NB4 (cell line): ENCODE results near the gene GHDC.

Source experiments
- DNase-seq: peaks from one replicate; pipeline ENCODE4 v3.0.0; 2010; ENCODE audit warnings: low read depth
- H3K4me3 ChIP-seq: one replicate; pipeline ENCODE4 v1.5.1; 2011; ENCODE audit warnings: mild to moderate bottlenecking, low read depth, low read length, moderate library complexity
- CTCF ChIP-seq: IDR thresholded peaks from one replicate; pipeline ENCODE4 v1.5.1; 2012; ENCODE audit warnings: low read depth, low read length
- MYC ChIP-seq: IDR thresholded peaks from 2 replicates; pipeline ENCODE4 v1.6.1; 2011; ENCODE audit warnings: low read depth, low read length
- POLR2A ChIP-seq: IDR thresholded peaks from 2 replicates; pipeline ENCODE4 v1.6.1; 2011; ENCODE audit warnings: mild to moderate bottlenecking; ENCODE audit not compliant: insufficient read length; ENCODE audit errors: extremely low read depth
- TF ChIP-seq, protein P1 (sequence below): IDR thresholded peaks from 2 replicates; pipeline ENCODE4 v1.6.1; 2011; ENCODE audit warnings: low read depth, low read length

Gene GHDC

GRCh38 chr17:42180922-42181850 lies 13.1 kb downstream of the GHDC start, which contains the start of gene KCNH4:
Gene KCNH4 (minus strand): TSS chr17:42181142. CDS start chr17:42180945, 197 bp downstream.
- no peak within 1 kb of the TSS for H3K4me3 ChIP-seq
- TF ChIP-seq, protein P1, sequence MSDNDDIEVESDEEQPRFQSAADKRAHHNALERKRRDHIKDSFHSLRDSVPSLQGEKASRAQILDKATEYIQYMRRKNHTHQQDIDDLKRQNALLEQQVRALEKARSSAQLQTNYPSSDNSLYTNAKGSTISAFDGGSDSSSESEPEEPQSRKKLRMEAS: no peak
- peak; percentile 15 for TF ChIP-seq CTCF
- DNase-seq: peak; percentile 59

DNA sequence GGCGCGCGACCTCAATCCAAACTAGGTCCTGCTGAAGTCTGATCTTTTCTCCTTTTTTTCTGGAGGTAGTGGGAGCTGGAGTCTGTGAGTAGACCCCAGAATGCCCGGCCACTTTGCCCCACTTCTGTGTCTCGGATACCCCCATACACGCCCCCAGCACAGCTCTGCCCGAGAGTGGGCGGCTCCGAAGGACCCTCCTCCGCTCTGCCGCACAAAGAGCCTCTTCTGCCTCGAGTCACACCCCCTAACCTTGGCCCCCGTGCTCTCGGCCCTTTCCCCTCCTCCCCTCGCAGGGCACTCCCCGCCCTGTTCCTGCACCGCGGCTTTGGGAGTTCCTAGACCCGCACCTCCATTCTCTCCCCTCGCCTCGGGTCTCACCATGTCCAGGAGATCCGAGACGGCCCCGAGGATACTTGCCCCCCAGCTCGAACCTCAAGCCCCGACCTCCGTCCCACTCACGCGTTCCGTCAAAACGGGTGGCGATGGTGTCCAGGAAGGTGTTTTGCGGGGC lies 13.8 kb downstream of the GHDC start:
- no peak overlapping the region for H3K4me3 ChIP-seq
- TF ChIP-seq, protein P1: no peak
- no peak for DNase-seq

- no peak for TF ChIP-seq MYC
- no peak for TF ChIP-seq POLR2A
- TF ChIP-seq, protein P1: no peak
- no peak for TF ChIP-seq CTCF
- peak; percentile 34 for DNase-seq
Measured at GRCh38 chr17:42179911-42180410, 14.3 kb downstream of the GHDC start.

DNA sequence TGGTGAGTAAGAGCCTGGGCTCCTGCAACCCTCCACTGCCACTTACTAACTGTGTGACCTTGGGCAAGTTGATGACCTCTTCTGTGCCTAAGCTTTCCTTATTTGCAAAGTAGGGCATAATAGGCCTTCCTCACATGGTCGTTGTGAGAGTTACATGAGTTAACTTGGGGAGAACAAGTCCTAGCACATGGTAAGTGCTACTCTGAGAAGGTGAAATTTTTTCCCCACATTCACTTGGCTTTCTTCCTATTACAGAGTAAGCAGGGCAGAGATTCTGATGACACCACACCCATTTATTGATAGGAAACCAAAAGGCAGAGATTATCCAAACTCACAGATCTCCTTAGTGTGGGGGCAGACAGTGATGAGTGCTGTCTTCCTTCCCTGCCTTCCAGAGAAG lies 15.0 kb downstream of the GHDC start:
- TF ChIP-seq CTCF: no peak
- no peak for TF ChIP-seq POLR2A
- TF ChIP-seq, protein P1: no peak
- no peak for TF ChIP-seq MYC
- no peak for DNase-seq
- no peak overlapping the region for H3K4me3 ChIP-seq

More at GRCh38 chr17:42179911-42180410, 14.3 kb downstream of the GHDC start:
- no peak overlapping the region for H3K4me3 ChIP-seq

DNA sequence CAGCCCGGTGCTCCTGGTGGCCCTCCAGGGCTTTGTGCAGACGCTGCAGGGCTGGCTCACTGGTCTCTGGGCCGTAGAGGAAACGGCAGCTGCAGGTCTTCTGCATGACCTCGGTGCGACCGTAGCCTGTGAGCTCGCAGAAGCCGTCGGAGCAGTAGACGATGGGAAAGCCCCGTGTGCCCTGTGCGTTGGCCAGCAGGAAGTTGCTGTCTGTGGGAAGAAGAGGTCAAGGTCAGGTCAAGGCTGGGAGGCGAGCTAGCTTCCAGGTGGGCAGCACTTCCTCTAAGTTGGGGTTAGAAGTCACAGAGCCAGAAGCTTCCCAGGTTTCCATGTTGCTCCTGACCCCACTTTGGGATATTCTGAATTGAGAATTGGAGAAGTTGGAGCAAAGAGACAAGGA lies 15.5 kb downstream of the GHDC start:
- DNase-seq: peak; percentile 78
- TF ChIP-seq CTCF (no peak), POLR2A (no peak), MYC (no peak)
- TF ChIP-seq, protein P1: no peak
- H3K4me3 ChIP-seq: no peak overlapping the region

DNA sequence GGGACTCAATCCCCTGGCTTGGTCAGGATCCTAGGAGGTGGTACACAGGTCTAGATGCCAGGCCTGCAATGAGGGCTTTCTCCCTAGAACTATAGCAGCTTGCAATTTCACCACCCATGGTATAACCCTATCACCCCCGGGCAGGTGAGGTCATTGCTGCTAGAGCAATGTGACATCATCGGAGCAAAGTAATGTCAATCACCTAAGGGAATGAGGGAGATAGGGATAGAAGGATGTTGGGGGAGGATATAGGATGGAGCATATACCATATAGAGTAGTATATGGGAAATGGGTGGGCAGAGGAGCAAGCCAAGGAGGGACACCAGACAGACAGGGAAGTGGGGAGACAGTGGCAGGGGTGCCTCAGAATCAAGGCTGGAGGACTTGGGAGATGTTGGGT lies 16.6 kb downstream of the GHDC start:
- no peak for DNase-seq
- TF ChIP-seq MYC (no peak), CTCF (no peak), POLR2A (no peak)
- TF ChIP-seq, protein P1: no peak
- H3K4me3 ChIP-seq: no peak overlapping the region
